Globus pallidus (tissue), 1 donor: Measurements from ENCODE around the gene ANKRD44.
"Not testable (repeated sequence)": the region's sequence is repeated elsewhere in the genome, so short reads cannot be mapped to it uniquely, and the experiment has no call there.

Experiments
- DNase-seq: peaks from one replicate; pipeline ENCODE4 v3.0.0-alpha.2; 2015; ENCODE audit warnings: low spot score

Gene ANKRD44

GRCh38 chr2:197024206-197024605 lies 286.4 kb downstream of the ANKRD44 start:
- no peak for DNase-seq

- DNase-seq, result not testable (repeated sequence)
Observed at GRCh38 chr2:197020921-197021320, 289.7 kb downstream of the ANKRD44 start.

- no peak for DNase-seq
Observed at GRCh38 chr2:197013098-197013497, 297.5 kb downstream of the ANKRD44 start.

GRCh38 chr2:197011801-197012641 lies 298.6 kb downstream of the ANKRD44 start:
- DNase-seq, result peak; percentile 90

- DNase-seq, result no peak
Observed at GRCh38 chr2:197011021-197011417, 299.6 kb downstream of the ANKRD44 start.

- DNase-seq, result peak; percentile 29
Observed at GRCh38 chr2:197010200-197011020, 300.2 kb downstream of the ANKRD44 start.

- DNase-seq, result not testable (repeated sequence)
Observed at GRCh38 chr2:197008741-197009341, 301.7 kb downstream of the ANKRD44 start.

- no peak for DNase-seq
Observed at GRCh38 chr2:197007716-197008628, 302.6 kb downstream of the ANKRD44 start.

- DNase-seq, result no peak
Observed at GRCh38 chr2:197001921-197002320, 308.7 kb downstream of the ANKRD44 start.

GRCh38 chr2:196995757-196996314 lies 314.7 kb downstream of the ANKRD44 start:
- no peak for DNase-seq

GRCh38 chr2:196994764-196995163 lies 315.8 kb downstream of the ANKRD44 start:
- no peak for DNase-seq

GRCh38 chr2:196993617-196994016 lies 317.0 kb downstream of the ANKRD44 start:
- no peak for DNase-seq

- no peak for DNase-seq
Observed at GRCh38 chr2:196992466-196992865, 318.1 kb downstream of the ANKRD44 start.

GRCh38 chr2:196990788-196991461 lies 319.7 kb downstream of the ANKRD44 start:
- peak; percentile 25 for DNase-seq

- DNase-seq, result no peak
Observed at GRCh38 chr2:196990092-196990491, 320.5 kb downstream of the ANKRD44 start.

- DNase-seq, result no peak
Observed at GRCh38 chr2:196989496-196989895, 321.1 kb downstream of the ANKRD44 start.

GRCh38 chr2:196988639-196989038 lies 321.9 kb downstream of the ANKRD44 start:
- no peak for DNase-seq

- peak; percentile 47 for DNase-seq
Observed at GRCh38 chr2:196987649-196988364, 322.8 kb downstream of the ANKRD44 start.

- DNase-seq, result no peak
Observed at GRCh38 chr2:196987298-196987648, 323.3 kb downstream of the ANKRD44 start.
